MM.1S (cell line): ENCODE results near the gene FCHSD1.

Source experiments
- EZH2phosphoT487 ChIP-seq: fragments of 300-600 bp; sonication (generic); IDR thresholded peaks from 2 replicates; pipeline ENCODE4 v1.6.1; 2018; ENCODE audit warnings: antibody characterized with exemption, low read length
- TF ChIP-seq, protein P1 (sequence below): fragments of 300-600 bp; sonication (generic); IDR thresholded peaks from 2 replicates; pipeline ENCODE4 v1.5.1; 2016; ENCODE audit warnings: antibody characterized with exemption, low read length, mixed read lengths

GRCh38 chr5:141623611-141624010 lies 27.6 kb downstream of the FCHSD1 start:
- TF ChIP-seq, protein P1, sequence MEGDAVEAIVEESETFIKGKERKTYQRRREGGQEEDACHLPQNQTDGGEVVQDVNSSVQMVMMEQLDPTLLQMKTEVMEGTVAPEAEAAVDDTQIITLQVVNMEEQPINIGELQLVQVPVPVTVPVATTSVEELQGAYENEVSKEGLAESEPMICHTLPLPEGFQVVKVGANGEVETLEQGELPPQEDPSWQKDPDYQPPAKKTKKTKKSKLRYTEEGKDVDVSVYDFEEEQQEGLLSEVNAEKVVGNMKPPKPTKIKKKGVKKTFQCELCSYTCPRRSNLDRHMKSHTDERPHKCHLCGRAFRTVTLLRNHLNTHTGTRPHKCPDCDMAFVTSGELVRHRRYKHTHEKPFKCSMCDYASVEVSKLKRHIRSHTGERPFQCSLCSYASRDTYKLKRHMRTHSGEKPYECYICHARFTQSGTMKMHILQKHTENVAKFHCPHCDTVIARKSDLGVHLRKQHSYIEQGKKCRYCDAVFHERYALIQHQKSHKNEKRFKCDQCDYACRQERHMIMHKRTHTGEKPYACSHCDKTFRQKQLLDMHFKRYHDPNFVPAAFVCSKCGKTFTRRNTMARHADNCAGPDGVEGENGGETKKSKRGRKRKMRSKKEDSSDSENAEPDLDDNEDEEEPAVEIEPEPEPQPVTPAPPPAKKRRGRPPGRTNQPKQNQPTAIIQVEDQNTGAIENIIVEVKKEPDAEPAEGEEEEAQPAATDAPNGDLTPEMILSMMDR: no peak
- TF ChIP-seq EZH2phosphoT487: no peak
